DND-41 (cell line): ENCODE measurements around the gene CCDC30.

Source experiments
- ATAC-seq: fragments of 200-7000 bp; cut with Tn5 transposase; 3 replicates; pipeline ENCODE4 v1.9.1; 2021; ENCODE audit warnings: low read depth; ENCODE audit not compliant: insufficient read depth
- DNase-seq: peaks from one replicate; pipeline ENCODE4 v3.0.0-alpha.2; 2020
- H2AFZ ChIP-seq: 2 replicates; pipeline ENCODE4 v1.6.0; 2012; ENCODE audit warnings: low read depth, low read length
- H3K27ac ChIP-seq: 2 replicates; pipeline ENCODE4 v1.5.1; 2012; ENCODE audit warnings: low read length, inconsistent platforms
- H3K27me3 ChIP-seq: fragments of 200-600 bp; sonication (generic); 2 replicates; pipeline ENCODE4 v1.6.0; 2012; ENCODE audit warnings: low read length, mild to moderate bottlenecking, inconsistent platforms; ENCODE audit not compliant: insufficient read depth, poor library complexity
- H3K36me3 ChIP-seq: 2 replicates; pipeline ENCODE4 v1.5.1; 2012; ENCODE audit warnings: low read length, inconsistent platforms; ENCODE audit not compliant: insufficient read depth
- H3K4me1 ChIP-seq: 2 replicates; pipeline ENCODE4 v1.5.1; 2012; ENCODE audit warnings: mild to moderate bottlenecking, low read length; ENCODE audit not compliant: insufficient read depth
- H3K4me2 ChIP-seq: 2 replicates; pipeline ENCODE4 v1.6.0; 2012; ENCODE audit warnings: mild to moderate bottlenecking, moderate library complexity, low read length, inconsistent platforms; ENCODE audit not compliant: insufficient read depth
- H3K4me3 ChIP-seq, 2 experiments: fragments of 200-600 bp in 1 of 2; shearing (Covaris generic) in 1 of 2; 2 replicates each; pipeline ENCODE4 v1.5.1; 2012 to 2016; ENCODE audit warnings: inconsistent platforms in 2 of 2, low read length in 2 of 2, mild to moderate bottlenecking in 2 of 2, low read depth in 1 of 2, moderate library complexity in 1 of 2
- H3K79me2 ChIP-seq: 2 replicates; pipeline ENCODE4 v1.6.0; 2012; ENCODE audit warnings: low read length, inconsistent platforms; ENCODE audit not compliant: insufficient read depth
- H3K9ac ChIP-seq: 2 replicates; pipeline ENCODE4 v1.6.0; 2012; ENCODE audit warnings: low read depth, mild to moderate bottlenecking, inconsistent platforms, low read length, moderate library complexity
- H3K9me3 ChIP-seq: 2 replicates; pipeline ENCODE4 v1.5.1; 2012; ENCODE audit warnings: low read length, moderate library complexity, mild to moderate bottlenecking, inconsistent platforms; ENCODE audit not compliant: insufficient read depth, severe bottlenecking
- H4K20me1 ChIP-seq: 2 replicates; pipeline ENCODE4 v1.6.0; 2012; ENCODE audit warnings: low read length; ENCODE audit not compliant: insufficient read depth
- CTCF ChIP-seq: IDR thresholded peaks from 2 replicates; pipeline ENCODE4 v1.5.1; 2012; ENCODE audit warnings: borderline replicate concordance, low read length, moderate library complexity, mild to moderate bottlenecking; ENCODE audit not compliant: poor library complexity, severe bottlenecking; ENCODE audit errors: extremely low read depth
- EZH2 ChIP-seq: IDR thresholded peaks from 3 replicates; pipeline ENCODE4 v1.6.1; 2012; ENCODE audit warnings: borderline replicate concordance, low read depth, mild to moderate bottlenecking, moderate library complexity, low read length, inconsistent platforms; ENCODE audit not compliant: severe bottlenecking

The CCDC30 gene

DNA sequence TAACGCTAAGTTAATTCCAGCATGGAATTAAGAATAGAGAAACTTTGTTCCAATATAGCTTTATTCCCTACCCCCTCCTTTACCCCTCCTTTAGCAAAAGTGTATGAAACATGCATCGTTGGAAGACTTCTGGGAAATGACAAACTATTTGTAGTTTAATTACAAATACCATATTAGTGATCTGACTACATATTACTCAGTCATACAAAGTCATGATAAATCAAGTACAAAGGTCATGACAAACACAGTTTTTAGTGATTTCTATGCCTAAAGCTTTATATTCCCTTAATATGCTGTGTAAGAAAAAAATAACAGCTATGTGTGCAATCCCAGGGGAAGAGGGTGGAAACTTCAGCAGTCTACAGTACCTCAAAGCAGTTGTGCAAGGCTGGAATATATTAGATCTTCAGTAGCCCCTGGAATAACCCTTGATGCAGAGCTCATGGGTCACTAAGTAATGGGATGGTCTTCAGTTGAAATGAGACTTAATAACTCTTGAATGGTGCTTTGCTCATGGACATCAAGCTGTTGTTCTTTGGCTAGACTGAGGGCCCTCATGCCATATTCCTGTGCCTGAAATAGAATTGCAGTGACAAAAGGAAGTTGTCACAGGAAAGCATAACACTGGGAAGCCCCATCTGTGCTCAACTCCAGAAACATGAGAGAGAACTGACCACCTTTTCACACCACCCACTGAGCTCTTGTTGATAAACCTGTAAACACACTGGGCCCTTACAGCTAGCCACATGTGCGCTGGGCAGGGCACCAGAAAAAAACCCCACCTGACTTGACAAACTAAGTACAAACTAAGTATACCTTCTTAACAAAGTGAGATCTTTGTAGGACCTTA, 32.6 kb upstream of the CCDC30 start:
- Histone ChIP-seq H3K36me3 (no peaks in the 10 kb centered on the region), H3K4me3 (no peak overlapping the region), H3K9ac (no peak overlapping the region), H2AFZ (no peak overlapping the region), H3K79me2 (no peaks in the 10 kb centered on the region), H3K27ac (no peak overlapping the region), H3K27me3 (no peaks in the 10 kb centered on the region), H3K9me3 (no peaks in the 10 kb centered on the region), H4K20me1 (no peaks in the 10 kb centered on the region), H3K4me2 (no peak overlapping the region), H3K4me1 (no peaks in the 10 kb centered on the region)
- ATAC-seq (no peak), DNase-seq (no peak)
- TF ChIP-seq CTCF (no peak), EZH2 (no peak)

DNA sequence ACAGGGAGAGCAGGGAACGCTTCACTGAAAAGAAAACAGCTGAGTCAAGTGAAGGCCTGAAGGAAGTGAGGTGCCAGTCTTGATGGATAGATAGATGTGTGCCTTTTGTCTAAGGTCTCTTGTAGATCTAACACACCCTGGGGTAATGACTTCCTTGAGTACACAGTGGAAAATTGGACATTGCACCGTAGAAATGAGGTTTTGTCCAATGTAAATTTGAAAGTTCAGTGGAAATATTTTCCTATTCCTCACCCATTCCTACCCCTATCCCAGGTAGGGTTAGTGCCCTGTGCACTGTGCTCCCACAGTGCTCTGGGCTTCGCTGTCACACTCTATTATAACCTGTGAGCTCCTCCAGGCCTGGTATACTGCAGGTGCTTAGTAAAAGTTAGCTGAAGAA, 31.6 kb upstream of the CCDC30 start:
- H3K27ac ChIP-seq = no peak overlapping the region

DNA sequence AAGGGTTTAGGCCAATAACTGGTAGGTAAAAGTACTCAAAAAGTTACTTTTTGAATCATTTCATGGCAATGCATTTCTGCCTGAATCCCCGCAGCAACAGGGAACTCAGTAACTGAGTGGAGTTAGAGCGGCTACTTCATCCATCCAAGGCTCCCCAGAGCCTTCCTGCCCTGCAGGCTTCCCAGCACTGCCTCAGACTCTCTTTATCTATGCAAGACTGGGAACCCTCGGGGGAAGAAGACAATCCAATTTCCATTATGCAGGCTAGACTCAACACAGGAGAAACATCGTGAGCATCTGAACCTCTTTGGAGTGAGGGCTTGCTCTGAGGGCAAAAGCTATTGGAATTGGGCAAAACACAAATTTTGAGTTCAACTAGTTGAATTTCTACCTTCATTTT, 30.4 kb upstream of the CCDC30 start:
- TF ChIP-seq CTCF (no peak), EZH2 (no peak)
- Histone ChIP-seq H3K9ac (no peak overlapping the region), H3K27me3 (no peaks in the 10 kb centered on the region), H3K4me3 (no peak overlapping the region), H2AFZ (no peak overlapping the region), H3K79me2 (no peaks in the 10 kb centered on the region), H3K4me1 (no peaks in the 10 kb centered on the region), H3K4me2 (no peak overlapping the region), H3K27ac (no peak overlapping the region), H3K9me3 (no peaks in the 10 kb centered on the region), H4K20me1 (no peaks in the 10 kb centered on the region), H3K36me3 (no peaks in the 10 kb centered on the region)
- ATAC-seq (no peak), DNase-seq (no peak)

More for the DNA sequence above, 31.6 kb upstream of the CCDC30 start:
- H2AFZ ChIP-seq = no peak overlapping the region
- ATAC-seq = no peak
- H3K4me2 ChIP-seq = no peak overlapping the region
- no peak overlapping the region for H3K9ac ChIP-seq
- no peak for TF ChIP-seq CTCF
- no peak for TF ChIP-seq EZH2
- DNase-seq = no peak
- H3K4me1 ChIP-seq = no peaks in the 10 kb centered on the region
- no peaks in the 10 kb centered on the region for H3K9me3 ChIP-seq
- no peaks in the 10 kb centered on the region for H3K79me2 ChIP-seq
- H3K36me3 ChIP-seq = no peaks in the 10 kb centered on the region
- no peaks in the 10 kb centered on the region for H3K27me3 ChIP-seq
- H3K4me3 ChIP-seq = no peak overlapping the region
- no peaks in the 10 kb centered on the region for H4K20me1 ChIP-seq

GRCh38 chr1:42433369-42433768, 29.7 kb upstream of the CCDC30 start:
- DNase-seq = no peak
- TF ChIP-seq CTCF (no peak), EZH2 (no peak)

More at GRCh38 chr1:42433369-42433768, 29.7 kb upstream of the CCDC30 start:
- H3K36me3 ChIP-seq = no peaks in the 10 kb centered on the region
- H4K20me1 ChIP-seq = no peaks in the 10 kb centered on the region
- no peaks in the 10 kb centered on the region for H3K9me3 ChIP-seq
- H3K27ac ChIP-seq = no peak overlapping the region
- H2AFZ ChIP-seq = no peak overlapping the region
- H3K4me1 ChIP-seq = no peaks in the 10 kb centered on the region
- H3K27me3 ChIP-seq = no peaks in the 10 kb centered on the region
- no peaks in the 10 kb centered on the region for H3K79me2 ChIP-seq
- no peak overlapping the region for H3K4me2 ChIP-seq
- no peak overlapping the region for H3K9ac ChIP-seq
- no peak overlapping the region for H3K4me3 ChIP-seq
- no peak for ATAC-seq
